Gastrocnemius medialis (tissue), 4 donors: ENCODE measurements around the gene HBE1. TPM values are rescaled to one million over a fixed set of nuclear protein-coding genes. Genes with fewer than 3 reads are reported as not detected.
"Not testable (repeated sequence)": the region's sequence is repeated elsewhere in the genome, so short reads cannot be mapped to it uniquely, and the experiment has no call there.

ENCODE experiments used
- ATAC-seq, 2 donors: fragments of 150-250 bp; one replicate each; pipeline ENCODE4 v1.9.1; 2016
- DNase-seq, 2 donors: peaks; one replicate each; pipeline ENCODE4 v3.0.0-alpha.2; 2019
- H3K27ac ChIP-seq, 4 donors: fragments of 200-600 bp; sonication (generic); 1 replicate in 1 of 4; 2 replicates in 3 of 4; pipeline ENCODE4 v1.5.1; 2016 to 2018; ENCODE audit warnings: mild to moderate bottlenecking in 2 of 4, moderate library complexity in 1 of 4
- H3K27me3 ChIP-seq, 3 donors: fragments of 200-600 bp; sonication (generic) in 2 of 3; 1 replicate in 1 of 3; 2 replicates in 2 of 3; pipeline versions ENCODE4 v1.5.1 to v1.6.0; 2016 to 2019; ENCODE audit warnings: mild to moderate bottlenecking in 1 of 3, moderate library complexity in 1 of 3
- H3K36me3 ChIP-seq, 2 donors: fragments of 200-600 bp; sonication (generic) in 1 of 2; one replicate each; pipeline ENCODE4 v1.5.1; 2017 to 2018
- H3K4me1 ChIP-seq, 2 donors: fragments of 200-600 bp; sonication (generic) in 1 of 2; one replicate each; pipeline ENCODE4 v1.5.1; 2016 to 2017; ENCODE audit warnings: mild to moderate bottlenecking in 2 of 2
- H3K4me3 ChIP-seq, 4 donors: fragments of 200-600 bp; sonication (generic) in 3 of 4; 1 replicate in 1 of 4; 2 replicates in 3 of 4; pipeline ENCODE4 v1.5.1; 2016 to 2019; ENCODE audit warnings: mild to moderate bottlenecking in 2 of 4
- H3K9me3 ChIP-seq, 3 donors: fragments of 200-600 bp; sonication (generic) in 2 of 3; 1 replicate in 1 of 3; 2 replicates in 2 of 3; pipeline ENCODE4 v1.5.1; 2016 to 2019
- POLR2A ChIP-seq, 2 donors: fragments of 450-650 bp; IDR thresholded peaks; one replicate each; pipeline ENCODE4 v1.6.1; 2017; ENCODE audit warnings: antibody characterized with exemption in 2 of 2, mild to moderate bottlenecking in 2 of 2, moderate library complexity in 2 of 2
- in situ Hi-C, 4 donors: fragments of 200-750 bp; cut with MboI; loops; one replicate each; pipeline versions ENCODE4 v1.15.0 to v1.8.0; 2017; ENCODE audit warnings: low sequenced_read_pairs in 4 of 4
- intact Hi-C: fragments of 100-400 bp; cut with DNase I; formaldehyde crosslinking; loops from one replicate; pipeline ENCODE4 v1.15.1; 2023; ENCODE audit warnings: low total_unique reads
- total RNA-seq, 4 donors: library from RNA; depleted of rRNA; stranded (reverse); fragments of >200 nt; gene quantifications; one replicate each; pipeline versions ENCODE4 v1.1.0 to v1.2.3, GENCODE V29; 2016
- TF ChIP-seq, protein P1 (sequence below), 5 experiments: fragments of 450-650 bp in 3 of 5; fragments of 200-600 bp in 2 of 5; sonication (generic) in 2 of 5; IDR thresholded peaks in 4 of 5; conservative IDR thresholded peaks in 1 of 5; 1 replicate in 4 of 5; 2 replicates in 1 of 5; pipeline ENCODE4 v1.5.1; 2016 to 2019; ENCODE audit warnings: antibody characterized with exemption in 5 of 5, mild to moderate bottlenecking in 3 of 5, moderate library complexity in 3 of 5

The HBE1 gene
- total RNA-seq: not detected

DNA sequence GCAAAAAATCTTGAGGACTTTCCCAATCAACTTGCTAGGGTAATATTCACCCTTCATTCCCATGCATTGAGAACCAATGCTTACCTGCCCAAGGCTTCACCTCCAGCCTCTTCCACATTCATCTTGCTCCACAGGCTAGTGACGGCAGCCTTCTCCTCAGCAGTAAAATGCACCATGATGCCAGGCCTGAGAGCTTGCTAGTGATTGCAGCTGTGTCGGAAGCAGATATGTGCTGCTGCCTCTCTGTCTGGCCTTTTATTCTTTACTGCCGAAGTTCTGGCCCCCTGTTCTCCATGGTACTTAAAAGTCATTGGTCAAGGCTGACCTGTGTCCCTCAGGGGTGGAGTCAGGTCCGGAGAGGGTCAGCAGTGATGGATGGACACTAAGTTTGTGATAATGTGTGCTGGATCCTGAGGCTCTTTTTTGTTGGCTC, at the start of gene HBE1:
TSS of gene HBE1 (minus strand) at position 231 of the 433 bp plus-strand sequence. CDS start at position 176, 55 bp downstream.
- no peak within 1 kb of the TSS for H3K27ac ChIP-seq
- no peaks in the 10 kb centered on the region for H3K27me3 ChIP-seq
- H3K9me3 ChIP-seq: no peaks in the 10 kb centered on the region
- TF ChIP-seq, protein P1, sequence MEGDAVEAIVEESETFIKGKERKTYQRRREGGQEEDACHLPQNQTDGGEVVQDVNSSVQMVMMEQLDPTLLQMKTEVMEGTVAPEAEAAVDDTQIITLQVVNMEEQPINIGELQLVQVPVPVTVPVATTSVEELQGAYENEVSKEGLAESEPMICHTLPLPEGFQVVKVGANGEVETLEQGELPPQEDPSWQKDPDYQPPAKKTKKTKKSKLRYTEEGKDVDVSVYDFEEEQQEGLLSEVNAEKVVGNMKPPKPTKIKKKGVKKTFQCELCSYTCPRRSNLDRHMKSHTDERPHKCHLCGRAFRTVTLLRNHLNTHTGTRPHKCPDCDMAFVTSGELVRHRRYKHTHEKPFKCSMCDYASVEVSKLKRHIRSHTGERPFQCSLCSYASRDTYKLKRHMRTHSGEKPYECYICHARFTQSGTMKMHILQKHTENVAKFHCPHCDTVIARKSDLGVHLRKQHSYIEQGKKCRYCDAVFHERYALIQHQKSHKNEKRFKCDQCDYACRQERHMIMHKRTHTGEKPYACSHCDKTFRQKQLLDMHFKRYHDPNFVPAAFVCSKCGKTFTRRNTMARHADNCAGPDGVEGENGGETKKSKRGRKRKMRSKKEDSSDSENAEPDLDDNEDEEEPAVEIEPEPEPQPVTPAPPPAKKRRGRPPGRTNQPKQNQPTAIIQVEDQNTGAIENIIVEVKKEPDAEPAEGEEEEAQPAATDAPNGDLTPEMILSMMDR (IDR thresholded peaks at IDR 0.05 in 4 of 5, conservative IDR thresholded peaks at IDR 0.05 in 1 of 5): no peak
- TF ChIP-seq POLR2A (IDR thresholded peaks at IDR 0.05): no peak
- no peak within 1 kb of the TSS for H3K4me3 ChIP-seq
- DNase-seq: no peak
- intact Hi-C loops: no loop called here
- H3K36me3 ChIP-seq: no peaks in the 10 kb centered on the region
- in situ Hi-C loops: no loop called here
- H3K4me1 ChIP-seq: no peaks in the 10 kb centered on the region
- ATAC-seq: no peak

DNA sequence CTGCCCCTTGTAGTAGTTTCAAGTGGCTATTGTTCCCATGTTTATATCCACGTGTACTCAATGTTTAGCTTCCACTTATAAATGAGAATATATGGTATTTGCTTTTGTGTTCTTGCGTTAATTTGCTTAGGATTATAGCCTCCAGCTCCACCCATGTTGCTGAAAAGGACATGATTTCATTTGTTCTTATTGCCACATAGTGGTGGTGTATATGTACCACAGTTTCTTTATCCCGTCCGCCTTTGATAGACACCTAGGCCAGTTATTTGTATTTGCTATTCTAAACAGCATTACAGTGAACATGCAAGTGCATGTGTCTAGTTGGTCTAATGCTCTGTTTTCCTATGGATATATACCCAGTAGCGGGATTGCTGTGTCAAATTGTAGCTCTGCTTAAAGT, 47.5 kb upstream of the HBE1 start:
- no peaks in the 10 kb centered on the region for H3K36me3 ChIP-seq
- H3K4me3 ChIP-seq: no peak overlapping the region
- no peak overlapping the region for H3K27ac ChIP-seq
- no peaks in the 10 kb centered on the region for H3K4me1 ChIP-seq
- in situ Hi-C loops (no loop called here), intact Hi-C loops (no loop called here)
- DNase-seq (no peak), ATAC-seq (no peak)
- H3K27me3 ChIP-seq: no peaks in the 10 kb centered on the region
- no peaks in the 10 kb centered on the region for H3K9me3 ChIP-seq
- TF ChIP-seq, protein P1 (IDR thresholded peaks at IDR 0.05 in 4 of 5, conservative IDR thresholded peaks at IDR 0.05 in 1 of 5): no peak
- no peak for TF ChIP-seq POLR2A (IDR thresholded peaks at IDR 0.05)

DNA sequence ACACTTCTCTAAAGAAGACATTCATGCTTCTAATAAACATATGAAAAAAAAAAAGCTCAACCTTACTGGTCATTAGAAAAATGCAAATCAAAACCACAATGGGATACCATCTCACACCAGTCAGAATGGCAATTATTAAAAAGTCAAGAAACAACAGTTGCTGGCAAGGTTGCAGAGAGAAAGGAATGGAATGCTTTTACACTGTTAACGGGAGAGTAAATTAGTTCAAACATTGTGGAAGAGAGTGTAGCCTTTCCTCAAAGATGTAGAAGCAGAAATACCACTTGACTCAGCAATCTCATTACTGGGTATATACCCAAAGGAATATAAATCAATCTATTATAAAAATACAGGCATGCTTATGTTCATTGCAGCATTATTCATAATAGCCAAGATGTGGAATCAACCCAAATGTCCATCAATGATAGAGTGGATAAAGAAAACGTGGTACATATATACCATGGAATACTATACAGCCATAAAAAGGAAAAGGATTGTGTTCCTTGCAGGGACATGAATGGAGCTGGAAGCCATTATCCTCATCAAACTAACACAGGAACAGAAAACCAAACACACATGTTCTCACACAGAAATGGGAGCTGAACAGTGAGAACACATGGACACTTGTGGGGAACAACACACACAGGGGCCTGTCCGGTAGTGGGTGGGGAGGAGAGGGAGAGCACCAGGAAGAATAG, 43.7 kb upstream of the HBE1 start:
- H3K4me1 ChIP-seq, DNase-seq, in situ Hi-C loops, H3K9me3 ChIP-seq, H3K27ac ChIP-seq, H3K27me3 ChIP-seq, ATAC-seq, H3K36me3 ChIP-seq, intact Hi-C loops, H3K4me3 ChIP-seq: not testable (repeated sequence)

- ATAC-seq (no peak), DNase-seq (no peak)
- H3K9me3 ChIP-seq: no peaks in the 10 kb centered on the region
- no peak overlapping the region for H3K4me3 ChIP-seq
- intact Hi-C loops: no loop called here
- in situ Hi-C loops: no loop called here
- H3K4me1 ChIP-seq: no peaks in the 10 kb centered on the region
- H3K27me3 ChIP-seq: no peaks in the 10 kb centered on the region
- TF ChIP-seq POLR2A (IDR thresholded peaks at IDR 0.05): no peak
- TF ChIP-seq, protein P1 (IDR thresholded peaks at IDR 0.05 in 4 of 5, conservative IDR thresholded peaks at IDR 0.05 in 1 of 5): no peak
- H3K27ac ChIP-seq: no peak overlapping the region
- H3K36me3 ChIP-seq: no peaks in the 10 kb centered on the region
Observed at GRCh38 chr11:5310423-5310822, 40.7 kb upstream of the HBE1 start.

GRCh38 chr11:5307256-5308019, 37.7 kb upstream of the HBE1 start:
- in situ Hi-C loops: no loop called here
- TF ChIP-seq POLR2A (IDR thresholded peaks at IDR 0.05): no peak
- TF ChIP-seq, protein P1 (IDR thresholded peaks at IDR 0.05 in 4 of 5, conservative IDR thresholded peaks at IDR 0.05 in 1 of 5): no peak
- DNase-seq: no peak
- Histone ChIP-seq H3K4me1 (no peaks in the 10 kb centered on the region), H3K36me3 (no peaks in the 10 kb centered on the region), H3K4me3 (no peak overlapping the region), H3K9me3 (no peaks in the 10 kb centered on the region), H3K27ac (no peak overlapping the region), H3K27me3 (no peaks in the 10 kb centered on the region)
- intact Hi-C loops: no loop called here
- no peak for ATAC-seq
